Occipital lobe (tissue), 2 donors: ENCODE results near the gene TTC13. TPM values are rescaled to one million over a fixed set of nuclear protein-coding genes. Genes with fewer than 3 reads are reported as not detected.
"Not testable (repeated sequence)": the region's sequence is repeated elsewhere in the genome, so short reads cannot be mapped to it uniquely, and the experiment has no call there.

Source experiments
- DNase-seq: peaks from one replicate; lab custom pipeline; 2025; lab: John Stamatoyannopoulos, UW
- total RNA-seq: library from RNA; depleted of rRNA; stranded (reverse); fragments of >200 nt; gene quantifications from one replicate; pipeline ENCODE4 v1.2.3, GENCODE V29; 2014

TTC13 gene
- total RNA-seq, 1 donor from 2014 or later = 56.1 TPM

- DNase-seq = no peak
Observed at GRCh38 chr1:230992100-230992774, 13.6 kb upstream of the TTC13 start.

GRCh38 chr1:230987448-230987847 lies 8.8 kb upstream of the TTC13 start:
- DNase-seq = no peak

GRCh38 chr1:230986976-230987375 lies 8.3 kb upstream of the TTC13 start:
- DNase-seq = no peak

- no peak for DNase-seq
Observed at GRCh38 chr1:230985711-230986110, 7.0 kb upstream of the TTC13 start.

- DNase-seq = not testable (repeated sequence)
Observed at GRCh38 chr1:230984622-230985515, 6.2 kb upstream of the TTC13 start.

- no peak for DNase-seq
Observed at GRCh38 chr1:230983811-230984210, 5.2 kb upstream of the TTC13 start.

- DNase-seq = no peak
Observed at GRCh38 chr1:230982696-230983095, 4.0 kb upstream of the TTC13 start.

GRCh38 chr1:230979952-230980351 lies 1.3 kb upstream of the TTC13 start:
- DNase-seq = no peak

- no peak for DNase-seq
Observed at GRCh38 chr1:230979389-230979716, 692 bp upstream of the TTC13 start.

GRCh38 chr1:230977761-230978490 lies 735 bp downstream of the TTC13 start:
- DNase-seq = no peak

GRCh38 chr1:230976825-230977747 lies 1.6 kb downstream of the TTC13 start:
- no peak for DNase-seq

- no peak for DNase-seq
Observed at GRCh38 chr1:230976360-230976759, 2.3 kb downstream of the TTC13 start.

- DNase-seq = no peak
Observed at GRCh38 chr1:230975636-230976035, 3.0 kb downstream of the TTC13 start.

- DNase-seq = no peak
Observed at GRCh38 chr1:230972855-230973271, 5.8 kb downstream of the TTC13 start.

GRCh38 chr1:230971771-230972170 lies 6.9 kb downstream of the TTC13 start:
- no peak for DNase-seq

GRCh38 chr1:230970432-230970831 lies 8.2 kb downstream of the TTC13 start:
- no peak for DNase-seq

- no peak for DNase-seq
Observed at GRCh38 chr1:230966358-230966873, 12.2 kb downstream of the TTC13 start.

GRCh38 chr1:230965535-230965934 lies 13.1 kb downstream of the TTC13 start:
- no peak for DNase-seq

- no peak for DNase-seq
Observed at GRCh38 chr1:230964896-230965295, 13.8 kb downstream of the TTC13 start.

- no peak for DNase-seq
Observed at GRCh38 chr1:230958370-230958769, 20.3 kb downstream of the TTC13 start.

- no peak for DNase-seq
Observed at GRCh38 chr1:230957580-230957989, 21.1 kb downstream of the TTC13 start.
